CD4-positive, CD25-positive, alpha-beta regulatory T cell (primary cell): ENCODE measurements around the gene THOC2. TPM values are rescaled to one million over a fixed set of nuclear protein-coding genes. Genes with fewer than 3 reads are reported as not detected.
"Not testable (repeated sequence)": the region's sequence is repeated elsewhere in the genome, so short reads cannot be mapped to it uniquely, and the experiment has no call there.

ENCODE experiments used
- ATAC-seq, 2 donors: fragments of 150-1000 bp; cut with Tn5 transposase; one replicate each; pipeline ENCODE4 v1.10.0; 2021; ENCODE audit warnings: low read depth in 2 of 2, moderate number of reproducible peaks in 2 of 2, moderate library complexity in 1 of 2
- DNase-seq, 3 donors: peaks; one replicate each; pipeline versions ENCODE4 v3.0.0 to v3.0.0-alpha.2; 2012 to 2022; ENCODE audit warnings: mixed read lengths in 1 of 3
- H3K27ac ChIP-seq: one replicate; pipeline ENCODE4 v1.7.0; 2013; ENCODE audit warnings: mild to moderate bottlenecking, low read length; ENCODE audit not compliant: insufficient read depth, poor library complexity, severe bottlenecking
- H3K27me3 ChIP-seq: one replicate; pipeline ENCODE4 v1.7.0; 2013; ENCODE audit warnings: low read length; ENCODE audit not compliant: control insufficient read depth, insufficient read depth
- H3K36me3 ChIP-seq: one replicate; pipeline ENCODE4 v1.7.0; 2013; ENCODE audit warnings: mild to moderate bottlenecking, low read length, moderate library complexity; ENCODE audit not compliant: control insufficient read depth, insufficient read depth
- H3K4me1 ChIP-seq: 2 replicates; pipeline ENCODE4 v1.7.0; 2013; ENCODE audit warnings: mild to moderate bottlenecking, low read length; ENCODE audit not compliant: insufficient read depth, control insufficient read depth, poor library complexity, severe bottlenecking
- H3K4me3 ChIP-seq: one replicate; pipeline ENCODE4 v1.7.0; 2013; ENCODE audit warnings: low read depth, mild to moderate bottlenecking, low read length, moderate library complexity
- H3K9me3 ChIP-seq, 2 experiments: 1 replicate in 1 of 2; 2 replicates in 1 of 2; pipeline ENCODE4 v1.7.0; 2013; ENCODE audit warnings: low read length in 2 of 2, mild to moderate bottlenecking in 1 of 2, moderate library complexity in 1 of 2; ENCODE audit not compliant: control insufficient read depth in 2 of 2
- H3K27ac Mint-ChIP-seq, 3 donors: one replicate each; pipeline ENCODE4 v1.8.0; 2020 to 2022; ENCODE audit warnings: mild to moderate bottlenecking in 3 of 3, mixed read lengths in 3 of 3, moderate library complexity in 2 of 3
- H3K27me3 Mint-ChIP-seq: one replicate; pipeline ENCODE4 v1.8.0; 2022; ENCODE audit warnings: mild to moderate bottlenecking, mixed read lengths
- H3K36me3 Mint-ChIP-seq: one replicate; pipeline ENCODE4 v1.8.0; 2020; ENCODE audit warnings: mixed read lengths
- H3K4me1 Mint-ChIP-seq, 4 donors: one replicate each; pipeline ENCODE4 v1.8.0; 2020 to 2022; ENCODE audit warnings: mixed read lengths in 4 of 4, mild to moderate bottlenecking in 1 of 4
- H3K4me3 Mint-ChIP-seq, 4 donors: one replicate each; pipeline ENCODE4 v1.8.0; 2020 to 2022; ENCODE audit warnings: mild to moderate bottlenecking in 4 of 4, mixed read lengths in 4 of 4, moderate library complexity in 3 of 4
- H3K9me3 Mint-ChIP-seq, 7 donors: one replicate each; pipeline ENCODE4 v1.8.0; 2020 to 2022; ENCODE audit warnings: mixed read lengths in 7 of 7, mild to moderate bottlenecking in 3 of 7, moderate library complexity in 2 of 7
- polyA plus RNA-seq, 4 donors: library from polyadenylated mRNA; unstranded; fragments of 300-500 nt; fragmentation: Illumina TruSeq; gene quantifications; one replicate each; pipeline ENCODE4 v1.2.3, GENCODE V29; 2021
- total RNA-seq: library from RNA; stranded (reverse); gene quantifications from one replicate; pipeline ENCODE4 v1.2.3, GENCODE V29; 2022

THOC2 gene
- total and polyA plus RNA-seq, 5 donors from 2014 or later = 24.2 to 89.5 (median 25.6) TPM

GRCh38 chrX:123685232-123685631, 47.6 kb downstream of the THOC2 start:
- Mint-ChIP-seq H3K9me3 (peaks cover 0 to 2% (median 0%) of the 10 kb centered on the region in 7 donors), H3K4me3 (no peak overlapping the region), H3K27me3 (no peaks in the 10 kb centered on the region)

GRCh38 chrX:123682186-123682585, 50.7 kb downstream of the THOC2 start:
- Mint-ChIP-seq H3K27ac (no peak overlapping the region), H3K27me3 (no peaks in the 10 kb centered on the region), H3K36me3 (peaks cover 26% of the 10 kb centered on the region), H3K9me3 (peaks cover 0 to 5% (median 0%) of the 10 kb centered on the region in 7 donors), H3K4me1 (peaks cover 0 to 14% (median 0%) of the 10 kb centered on the region in 4 donors), H3K4me3 (no peak overlapping the region)
- Histone ChIP-seq H3K4me3 (no peak overlapping the region), H3K9me3 (no peaks in the 10 kb centered on the region), H3K36me3 (peaks cover 37% of the 10 kb centered on the region), H3K27me3 (no peaks in the 10 kb centered on the region), H3K4me1 (no peaks in the 10 kb centered on the region), H3K27ac (no peak overlapping the region)
- no peak for ATAC-seq
- DNase-seq = no peak

More at GRCh38 chrX:123685232-123685631, 47.6 kb downstream of the THOC2 start:
- no peak overlapping the region for H3K27ac ChIP-seq
- DNase-seq (no peak), ATAC-seq (no peak)
- no peak overlapping the region for H3K4me3 ChIP-seq
- H3K36me3 ChIP-seq = peaks cover 31% of the 10 kb centered on the region
- H3K4me1 Mint-ChIP-seq = peaks cover 0 to 3% (median 0%) of the 10 kb centered on the region in 4 donors
- peaks cover 22% of the 10 kb centered on the region for H3K36me3 Mint-ChIP-seq
- peak overlapping the region in 1 of 3 donors; percentile 18 for H3K27ac Mint-ChIP-seq
- no peaks in the 10 kb centered on the region for H3K9me3 ChIP-seq
- no peaks in the 10 kb centered on the region for H3K27me3 ChIP-seq
- no peaks in the 10 kb centered on the region for H3K4me1 ChIP-seq

- H3K36me3 Mint-ChIP-seq = peaks cover 29% of the 10 kb centered on the region
- H3K4me3 ChIP-seq, H3K4me3 Mint-ChIP-seq, H3K9me3 ChIP-seq, H3K27ac Mint-ChIP-seq, DNase-seq, H3K9me3 Mint-ChIP-seq, ATAC-seq, H3K27me3 ChIP-seq, H3K4me1 ChIP-seq, H3K27ac ChIP-seq, H3K27me3 Mint-ChIP-seq: not testable (repeated sequence)
- H3K36me3 ChIP-seq = peaks cover 24% of the 10 kb centered on the region
- H3K4me1 Mint-ChIP-seq = peaks cover 0 to 10% (median 0%) of the 10 kb centered on the region in 4 donors
Measured at GRCh38 chrX:123679733-123680460, 53.0 kb downstream of the THOC2 start.

GRCh38 chrX:123675154-123675553, 57.7 kb downstream of the THOC2 start:
- Mint-ChIP-seq H3K27me3 (no peaks in the 10 kb centered on the region), H3K27ac (peak overlapping the region in 1 of 3 donors; percentile 82), H3K4me1 (peaks cover 0 to 12% (median 0%) of the 10 kb centered on the region in 4 donors), H3K36me3 (peaks cover 23% of the 10 kb centered on the region), H3K9me3 (peaks cover 0 to 5% (median 0%) of the 10 kb centered on the region in 7 donors), H3K4me3 (no peak overlapping the region)
- H3K4me1 ChIP-seq = no peaks in the 10 kb centered on the region
- H3K27ac ChIP-seq = no peak overlapping the region
- H3K9me3 ChIP-seq = no peaks in the 10 kb centered on the region
- DNase-seq = no peak
- H3K27me3 ChIP-seq = no peaks in the 10 kb centered on the region
- H3K36me3 ChIP-seq = peaks cover 12% of the 10 kb centered on the region
- ATAC-seq = no peak
- H3K4me3 ChIP-seq = no peak overlapping the region

- Histone ChIP-seq H3K9me3 (no peaks in the 10 kb centered on the region), H3K27ac (no peak overlapping the region), H3K4me3 (no peak overlapping the region), H3K36me3 (peaks cover 12% of the 10 kb centered on the region), H3K4me1 (no peaks in the 10 kb centered on the region), H3K27me3 (no peaks in the 10 kb centered on the region)
- H3K36me3 Mint-ChIP-seq = peaks cover 21% of the 10 kb centered on the region
- H3K4me3 Mint-ChIP-seq = no peak overlapping the region
- ATAC-seq (no peak), DNase-seq (no peak)
- H3K27me3 Mint-ChIP-seq = no peaks in the 10 kb centered on the region
- H3K9me3 Mint-ChIP-seq = peaks cover 0 to 1% (median 0%) of the 10 kb centered on the region in 7 donors
- H3K4me1 Mint-ChIP-seq = peaks cover 0 to 5% (median 0%) of the 10 kb centered on the region in 4 donors
- H3K27ac Mint-ChIP-seq = no peak overlapping the region
Measured at GRCh38 chrX:123673813-123674212, 59.0 kb downstream of the THOC2 start.

GRCh38 chrX:123665197-123665596, 67.7 kb downstream of the THOC2 start:
- Histone ChIP-seq H3K27ac (no peak overlapping the region), H3K27me3 (no peaks in the 10 kb centered on the region), H3K4me1 (no peaks in the 10 kb centered on the region), H3K4me3 (no peak overlapping the region), H3K9me3 (peaks cover 0 to 1% of the 10 kb centered on the region in 2 experiments), H3K36me3 (peaks cover 29% of the 10 kb centered on the region)
- H3K27ac Mint-ChIP-seq = no peak overlapping the region
- peaks cover 40% of the 10 kb centered on the region for H3K36me3 Mint-ChIP-seq
- H3K9me3 Mint-ChIP-seq = peaks cover 0 to 3% (median 0%) of the 10 kb centered on the region in 7 donors
- ATAC-seq (no peak), DNase-seq (no peak)
- H3K4me1 Mint-ChIP-seq = peaks cover 0 to 2% (median 0%) of the 10 kb centered on the region in 4 donors
- no peak overlapping the region for H3K4me3 Mint-ChIP-seq
- H3K27me3 Mint-ChIP-seq = no peaks in the 10 kb centered on the region

GRCh38 chrX:123664467-123665167, 68.2 kb downstream of the THOC2 start:
- not testable (repeated sequence) for H3K4me1 Mint-ChIP-seq, H3K27ac Mint-ChIP-seq, DNase-seq, H3K4me3 Mint-ChIP-seq, H3K4me3 ChIP-seq, H3K27me3 ChIP-seq, ATAC-seq, H3K9me3 ChIP-seq, H3K4me1 ChIP-seq, H3K27ac ChIP-seq, H3K27me3 Mint-ChIP-seq, H3K9me3 Mint-ChIP-seq
- H3K36me3 Mint-ChIP-seq = peaks cover 38% of the 10 kb centered on the region
- peaks cover 29% of the 10 kb centered on the region for H3K36me3 ChIP-seq
